CD4-positive, alpha-beta T cell treated with Interleukin-17A for 4 hours (primary cell): Measurements from ENCODE around the gene LSAMP.

Experiments
- DNase-seq: peaks from one replicate; pipeline ENCODE4 v3.0.0-alpha.2; 2020; ENCODE audit warnings: mixed read lengths

LSAMP gene

GRCh38 chr3:116429479-116430269, 15.6 kb downstream of the LSAMP start:
- no peak for DNase-seq

- DNase-seq: no peak
Observed at GRCh38 chr3:116426036-116426435, 19.3 kb downstream of the LSAMP start.

- DNase-seq: no peak
Observed at GRCh38 chr3:116425126-116425525, 20.2 kb downstream of the LSAMP start.

- no peak for DNase-seq
Observed at GRCh38 chr3:116423945-116424344, 21.3 kb downstream of the LSAMP start.

DNA sequence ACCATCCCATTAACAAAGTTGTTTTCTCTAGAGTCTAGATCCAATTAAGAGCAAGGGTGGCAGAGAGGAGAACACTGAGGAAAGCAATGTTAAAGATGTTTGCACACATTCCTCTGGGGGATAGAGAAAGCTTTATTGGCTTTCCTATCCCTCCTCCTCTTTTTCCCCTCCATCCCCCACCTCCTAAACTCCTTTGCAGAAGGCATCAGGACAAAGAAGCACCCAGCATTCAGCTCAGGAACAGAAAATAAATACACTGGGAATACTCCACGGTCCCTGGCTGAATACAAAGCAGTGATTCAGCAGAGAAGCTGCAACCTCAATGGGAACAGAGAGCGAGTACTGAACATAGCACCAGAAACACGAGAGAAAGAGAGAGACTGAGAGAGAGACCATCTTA, 21.9 kb downstream of the LSAMP start:
- no peak for DNase-seq

DNA sequence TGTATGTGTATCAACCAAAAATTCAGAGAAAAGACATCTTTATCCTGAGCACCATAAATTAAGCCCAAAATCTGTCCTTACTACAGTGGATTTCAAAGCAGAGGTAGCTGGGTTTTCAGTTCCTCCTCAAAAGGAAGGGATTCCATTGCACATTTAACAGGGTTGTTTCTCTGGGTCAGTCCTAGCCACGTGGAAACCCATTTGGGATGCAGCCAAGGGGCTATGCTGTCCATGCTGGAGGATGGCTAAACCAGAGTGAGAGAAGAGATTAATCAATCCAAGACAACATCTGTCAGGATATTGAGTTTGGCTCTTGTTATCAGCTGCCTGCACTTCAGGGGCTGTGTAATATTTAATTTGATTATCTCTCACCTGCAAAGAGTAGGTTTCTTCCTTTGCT, 28.1 kb downstream of the LSAMP start:
- DNase-seq: no peak

- DNase-seq: no peak
Observed at GRCh38 chr3:116413319-116413718, 32.0 kb downstream of the LSAMP start.

- DNase-seq: no peak
Observed at GRCh38 chr3:116408473-116408872, 36.8 kb downstream of the LSAMP start.

GRCh38 chr3:116405231-116405630, 40.1 kb downstream of the LSAMP start:
- no peak for DNase-seq

DNA sequence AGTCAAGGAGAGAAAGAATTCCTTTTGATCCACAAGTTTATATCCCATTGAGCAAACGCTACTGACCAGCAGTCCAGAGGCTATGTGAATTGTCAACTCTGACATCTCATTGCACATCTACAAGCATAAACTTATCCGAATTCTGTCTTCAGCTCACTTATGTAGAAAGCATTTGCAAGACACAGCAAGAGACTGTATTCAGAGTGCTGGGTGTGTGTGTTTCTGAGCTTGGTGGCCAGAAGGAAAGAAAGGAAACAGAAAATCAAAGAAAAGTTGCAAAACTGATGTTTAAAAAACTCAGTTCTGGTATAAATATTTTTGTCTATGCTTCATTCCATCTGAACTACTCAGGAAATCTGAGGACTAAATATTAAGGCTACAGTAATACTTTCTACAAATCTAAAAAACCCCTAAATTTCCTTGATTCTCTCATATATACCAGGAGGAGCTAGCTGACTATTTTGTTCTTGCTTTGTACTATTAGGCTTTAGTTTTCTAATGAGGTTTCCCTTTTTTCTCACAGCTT, 45.5 kb downstream of the LSAMP start:
- DNase-seq: no peak

DNA sequence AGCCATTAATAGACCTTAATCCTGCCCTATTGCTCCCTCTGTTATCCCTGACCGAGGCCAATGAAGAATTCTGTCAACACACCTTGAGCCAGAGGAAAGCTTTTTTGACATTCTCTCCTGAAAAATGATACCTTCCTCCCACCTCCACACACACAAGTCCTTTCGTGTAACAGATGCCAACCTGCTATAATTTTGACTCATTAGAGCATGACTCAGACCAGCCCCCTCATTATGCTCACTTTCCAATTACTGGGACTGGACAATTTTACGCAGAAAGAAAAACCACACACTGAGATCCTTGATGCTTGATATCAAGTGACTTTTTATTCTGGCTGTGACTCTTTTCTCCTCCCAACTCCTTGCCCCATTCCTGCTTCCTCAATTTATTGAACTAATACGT, 50.9 kb downstream of the LSAMP start:
- no peak for DNase-seq

DNA sequence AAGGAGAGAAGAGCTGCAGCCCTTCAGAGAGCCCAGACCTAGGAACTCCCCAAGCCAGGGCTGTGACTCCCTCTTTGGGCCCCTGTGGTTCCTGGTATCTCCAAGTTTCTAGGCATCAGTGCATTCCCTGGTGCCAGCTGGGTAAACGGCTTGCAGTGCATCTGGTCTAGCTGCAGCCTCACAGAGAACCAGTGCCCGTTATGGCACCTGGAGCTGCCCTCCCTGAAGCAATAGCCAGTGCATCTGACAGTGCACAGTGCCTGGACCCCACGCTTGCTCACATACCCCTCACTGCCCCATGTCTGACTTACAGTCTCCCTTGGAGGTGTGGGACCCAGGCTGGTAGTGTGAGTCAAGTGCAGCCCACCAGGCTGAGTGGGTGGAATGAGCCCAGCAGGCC, 52.1 kb downstream of the LSAMP start:
- DNase-seq: no peak

DNA sequence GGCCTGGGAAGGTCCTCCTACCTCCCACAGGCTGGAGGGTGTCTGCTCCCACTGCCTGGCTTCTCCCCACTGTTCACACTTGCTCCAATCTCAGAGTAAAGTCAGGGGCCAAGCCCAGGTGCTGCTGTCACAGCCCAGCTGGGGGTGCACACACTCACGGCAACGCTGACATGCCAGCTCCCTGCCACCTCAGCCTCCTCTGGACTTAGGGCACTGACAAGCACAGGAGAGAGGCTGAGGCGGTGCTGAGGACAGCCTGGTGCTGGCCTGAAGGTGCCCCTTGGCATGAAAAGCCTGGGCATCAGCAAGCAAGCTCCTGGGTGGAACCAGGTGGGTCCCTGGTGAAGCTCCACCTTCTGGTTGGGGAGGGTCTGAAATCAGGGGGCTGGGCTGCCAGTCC, 53.0 kb downstream of the LSAMP start:
- DNase-seq: no peak

GRCh38 chr3:116391296-116392201, 53.7 kb downstream of the LSAMP start:
- no peak for DNase-seq

- DNase-seq: no peak
Observed at GRCh38 chr3:116390318-116390717, 55.0 kb downstream of the LSAMP start.

DNA sequence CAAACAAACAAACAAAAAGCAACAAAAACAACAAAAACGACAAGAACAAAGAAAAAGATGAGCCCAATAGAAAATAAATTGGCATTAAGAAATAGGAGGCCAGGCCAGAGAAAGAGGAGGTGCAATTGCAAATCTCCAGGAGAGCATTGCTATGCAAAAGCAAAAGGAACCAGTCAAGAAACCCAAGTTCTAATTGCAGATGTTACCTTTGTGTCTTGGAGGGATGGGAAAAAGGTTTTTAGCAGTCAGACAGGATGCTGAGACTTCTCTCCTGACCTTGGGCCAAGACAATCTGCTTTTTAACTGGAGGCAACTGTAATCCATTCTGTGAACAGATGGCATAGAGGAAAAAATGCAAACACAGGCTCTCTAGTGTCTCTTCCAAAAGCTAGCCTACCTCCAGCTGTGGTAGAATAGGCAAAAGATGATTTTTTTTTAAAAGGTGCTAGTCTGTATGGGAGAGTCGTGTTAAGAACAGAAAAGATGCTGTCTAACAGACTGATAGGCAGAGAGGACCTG, 56.4 kb downstream of the LSAMP start:
- DNase-seq: no peak

- no peak for DNase-seq
Observed at GRCh38 chr3:116386168-116386567, 59.1 kb downstream of the LSAMP start.

GRCh38 chr3:116384717-116385116, 60.6 kb downstream of the LSAMP start:
- no peak for DNase-seq

DNA sequence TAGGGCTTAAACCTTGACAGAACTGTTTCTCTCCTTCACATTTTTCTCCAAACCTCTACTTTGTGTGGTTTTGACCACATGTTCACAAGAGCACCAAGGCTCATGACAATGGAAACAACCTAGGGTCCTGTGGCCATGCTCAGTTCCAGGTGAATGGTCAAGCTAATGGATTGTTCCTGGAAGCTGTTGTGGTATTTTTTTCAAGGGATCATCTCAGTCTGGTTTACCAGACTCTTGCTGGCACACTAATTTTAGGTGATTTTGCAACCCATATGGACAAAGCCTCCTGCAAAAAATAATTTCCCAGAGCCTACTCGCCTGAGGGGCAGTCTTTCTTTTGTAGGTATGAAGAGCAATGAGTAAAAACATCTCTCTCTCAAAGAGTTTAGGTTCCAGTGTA, 67.2 kb downstream of the LSAMP start:
- DNase-seq: no peak

GRCh38 chr3:116374901-116375300, 70.4 kb downstream of the LSAMP start:
- no peak for DNase-seq

DNA sequence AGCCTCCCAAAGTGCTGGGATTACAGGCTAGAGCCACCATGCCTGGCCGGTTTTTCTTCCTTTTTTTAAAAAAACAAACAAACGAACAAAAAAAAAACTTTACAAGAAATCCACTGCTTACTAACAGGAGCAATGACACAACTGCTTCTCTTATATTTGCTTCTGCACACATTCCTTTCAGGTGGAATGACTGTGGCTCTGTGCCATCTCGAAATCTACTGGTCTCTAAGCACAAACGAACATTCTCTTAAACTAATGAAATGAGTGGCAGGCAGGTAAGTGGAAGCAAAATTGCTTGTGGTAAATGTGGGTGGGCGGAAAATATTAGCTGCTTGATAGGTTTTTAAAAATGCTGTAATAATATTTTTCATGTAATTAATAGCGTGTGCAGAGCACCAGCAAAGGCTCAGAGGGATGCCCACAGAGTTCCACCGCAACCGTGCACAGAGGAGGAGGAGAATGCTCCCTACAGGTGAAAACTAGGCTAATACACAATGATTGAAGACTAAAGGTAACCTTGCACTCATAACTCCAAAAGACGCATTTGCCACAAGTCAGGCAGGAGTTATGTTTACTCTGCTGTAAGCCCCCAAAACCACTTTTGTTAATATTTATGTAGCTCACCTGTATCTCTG, 77.4 kb downstream of the LSAMP start:
- no peak for DNase-seq

DNA sequence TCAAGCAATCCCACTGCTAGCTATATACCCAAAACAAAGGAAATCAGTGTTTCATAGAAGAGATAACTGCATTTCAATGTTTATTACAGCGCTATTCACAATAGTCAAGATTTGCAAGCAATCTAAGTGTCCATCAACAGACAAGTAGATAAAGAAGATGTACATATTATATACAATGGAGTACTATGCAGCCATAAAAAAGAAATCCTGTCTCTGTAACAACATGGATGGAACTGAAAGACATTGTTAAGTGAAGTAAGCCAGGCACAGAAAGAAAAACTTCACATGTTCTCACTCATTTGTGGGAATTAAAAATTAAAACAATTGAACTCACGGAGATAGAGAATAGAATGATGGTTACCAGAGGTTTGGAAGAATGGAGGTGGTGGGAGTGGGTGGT, 89.2 kb downstream of the LSAMP start:
- no peak for DNase-seq

DNA sequence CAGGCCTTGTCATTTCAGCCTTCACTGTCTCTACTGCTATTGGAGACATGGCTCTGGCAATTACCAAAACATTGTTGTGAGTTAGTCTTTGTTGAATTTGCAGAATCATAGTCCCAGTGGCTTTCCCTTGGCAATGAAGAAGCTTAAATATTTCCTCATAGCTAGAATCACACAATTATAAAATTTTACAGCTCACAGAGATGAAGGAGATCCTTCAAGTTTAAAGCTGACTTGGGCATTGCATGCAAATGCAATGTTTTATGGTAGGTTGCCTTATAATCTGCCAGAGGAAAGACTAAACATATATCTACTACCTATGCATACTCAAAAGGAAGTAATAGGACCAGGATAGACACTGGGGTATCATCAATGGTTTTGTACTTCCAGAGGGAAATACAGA, 90.9 kb downstream of the LSAMP start:
- DNase-seq: no peak
